IMR-90 (cell line): ENCODE data around the gene SCTR. TPM values are rescaled to one million over a fixed set of nuclear protein-coding genes. Genes with fewer than 3 reads are reported as not detected.

Experiments
- ATAC-seq: fragments of 200-7000 bp; cut with Tn5 transposase; 2 replicates; pipeline ENCODE4 v1.9.1; 2020; ENCODE audit warnings: low read depth, mild to moderate bottlenecking, moderate library complexity
- BruUV-seq: library from RNA; stranded (reverse); fragments of 400-500 nt; replicated peaks from 2 replicates; lab custom pipeline; 2021; lab: Mats Ljungman, UMichigan
- CTCF ChIA-PET: fragments of 300-600 bp; formaldehyde crosslinking; extraction: SDS; loops from one replicate; lab custom pipeline; 2021; ENCODE audit warnings: antibody characterized with exemption; lab: Yijun Ruan, JAX
- POLR2A ChIA-PET: fragments of 300-600 bp; sonication (Branson Sonifier 250); formaldehyde crosslinking; loops from one replicate; lab custom pipeline; 2022; ENCODE audit warnings: antibody characterized with exemption; ENCODE audit not compliant: unreplicated experiment; lab: Charles Lee
- DNase-seq: peaks from one replicate; pipeline ENCODE4 v3.0.0; 2013
- H2AFZ ChIP-seq: replicated peaks from 2 replicates; pipeline ENCODE3; 2013; ENCODE audit warnings: low read length, mild to moderate bottlenecking; ENCODE audit not compliant: poor library complexity
- H2AK5ac ChIP-seq: 2 replicates; pipeline ENCODE4 v1.6.1; 2013; ENCODE audit warnings: low read depth, low read length, inconsistent platforms
- H2AK9ac ChIP-seq: replicated peaks from 2 replicates; pipeline ENCODE3; 2013; ENCODE audit warnings: mild to moderate bottlenecking, low read depth, low read length, moderate library complexity; ENCODE audit not compliant: poor library complexity
- H2BK120ac ChIP-seq: 2 replicates; pipeline ENCODE4 v1.6.1; 2013; ENCODE audit warnings: low read depth, low read length, inconsistent platforms
- H2BK15ac ChIP-seq: 3 replicates; pipeline ENCODE4 v1.6.1; 2013; ENCODE audit warnings: low read depth, low read length, inconsistent platforms
- H2BK20ac ChIP-seq: 2 replicates; pipeline ENCODE4 v1.6.1; 2013; ENCODE audit warnings: low read depth, mild to moderate bottlenecking, inconsistent platforms, low read length, moderate library complexity
- H2BK5ac ChIP-seq: 2 replicates; pipeline ENCODE4 v1.6.1; 2013; ENCODE audit warnings: mild to moderate bottlenecking, low read depth, low read length, inconsistent platforms; ENCODE audit not compliant: poor library complexity, severe bottlenecking
- H3K14ac ChIP-seq: replicated peaks from 2 replicates; pipeline ENCODE4 v1.6.1; 2013; ENCODE audit warnings: low read depth, low read length, inconsistent platforms
- H3K18ac ChIP-seq: 2 replicates; pipeline ENCODE4 v1.6.1; 2013; ENCODE audit warnings: low read depth, low read length, control low read depth
- H3K23ac ChIP-seq: 2 replicates; pipeline ENCODE4 v1.6.1; 2013; ENCODE audit warnings: low read depth, low read length, inconsistent platforms
- H3K27ac ChIP-seq: 2 replicates; pipeline ENCODE4 v1.5.1; 2013; ENCODE audit warnings: mild to moderate bottlenecking, control low read depth, low read length; ENCODE audit not compliant: insufficient read depth
- H3K27me3 ChIP-seq: 2 replicates; pipeline ENCODE4 v1.6.1; 2013; ENCODE audit warnings: low read length; ENCODE audit not compliant: control insufficient read depth, insufficient read depth
- H3K36me3 ChIP-seq: 2 replicates; pipeline ENCODE4 v1.6.1; 2013; ENCODE audit warnings: low read length, mixed read lengths; ENCODE audit not compliant: control insufficient read depth, insufficient read depth
- H3K4ac ChIP-seq: 2 replicates; pipeline ENCODE4 v1.6.1; 2013; ENCODE audit warnings: low read depth, low read length, inconsistent platforms
- H3K4me1 ChIP-seq: 2 replicates; pipeline ENCODE4 v1.6.1; 2013; ENCODE audit warnings: low read length, mixed read lengths; ENCODE audit not compliant: control insufficient read depth, insufficient read depth
- H3K4me2 ChIP-seq: 2 replicates; pipeline ENCODE4 v1.6.1; 2013; ENCODE audit warnings: low read depth, mild to moderate bottlenecking, control low read depth, low read length, moderate library complexity
- H3K4me3 ChIP-seq: 2 replicates; pipeline ENCODE4 v1.5.1; 2013; ENCODE audit warnings: low read depth, mild to moderate bottlenecking, control low read depth, low read length, moderate library complexity; ENCODE audit not compliant: insufficient read depth
- H3K56ac ChIP-seq: 2 replicates; pipeline ENCODE4 v1.6.1; 2013; ENCODE audit warnings: low read length, inconsistent platforms; ENCODE audit not compliant: insufficient read depth; ENCODE audit errors: extremely low read depth
- H3K79me1 ChIP-seq, 2 experiments: 2 replicates each; pipeline ENCODE4 v1.6.1; 2013; ENCODE audit warnings: low read length in 2 of 2, inconsistent platforms in 1 of 2, low read depth in 1 of 2
- H3K9ac ChIP-seq: 2 replicates; pipeline ENCODE4 v1.6.1; 2013; ENCODE audit warnings: low read depth, low read length, control low read depth
- H3K9me1 ChIP-seq: 2 replicates; pipeline ENCODE4 v1.6.1; 2013; ENCODE audit warnings: low read length, inconsistent platforms; ENCODE audit not compliant: insufficient read depth
- H3K9me3 ChIP-seq: 2 replicates; pipeline ENCODE4 v1.6.1; 2013; ENCODE audit warnings: low read length; ENCODE audit not compliant: control insufficient read depth, insufficient read depth
- H4K20me1 ChIP-seq: 2 replicates; pipeline ENCODE4 v1.6.1; 2013; ENCODE audit warnings: low read length, inconsistent platforms; ENCODE audit not compliant: insufficient read depth
- H4K5ac ChIP-seq: 2 replicates; pipeline ENCODE4 v1.6.1; 2013; ENCODE audit warnings: mild to moderate bottlenecking, low read depth, low read length, control low read depth
- H4K8ac ChIP-seq, 2 experiments: 2 replicates each; pipeline ENCODE4 v1.6.1; 2013; ENCODE audit warnings: low read depth in 2 of 2, low read length in 2 of 2, control low read depth in 1 of 2, inconsistent platforms in 1 of 2
- H4K91ac ChIP-seq: 2 replicates; pipeline ENCODE4 v1.6.1; 2013; ENCODE audit warnings: low read depth, low read length, inconsistent platforms; ENCODE audit not compliant: insufficient read depth
- BHLHE40 ChIP-seq: fragments of 150-350 bp; IDR thresholded peaks from 2 replicates; pipeline ENCODE4 v1.6.1; 2016; ENCODE audit warnings: mild to moderate bottlenecking, low read depth, low read length
- CEBPB ChIP-seq: IDR thresholded peaks from 2 replicates; pipeline ENCODE4 v1.6.1; 2012; ENCODE audit warnings: low read depth, low read length, improper control_type of control experiment
- CHD1 ChIP-seq: IDR thresholded peaks from 2 replicates; pipeline ENCODE4 v1.6.1; 2012; ENCODE audit warnings: low read depth, low read length, improper control_type of control experiment
- CTCF ChIP-seq: conservative IDR thresholded peaks from 2 replicates; pipeline ENCODE4 v1.5.1; 2012; ENCODE audit warnings: mild to moderate bottlenecking, low read depth, low read length, improper control_type of control experiment
- FOS ChIP-seq: fragments of 150-350 bp; IDR thresholded peaks from 2 replicates; pipeline ENCODE4 v1.6.1; 2016; ENCODE audit warnings: low read depth, low read length
- MAFK ChIP-seq: IDR thresholded peaks from 2 replicates; pipeline ENCODE4 v1.6.1; 2012; ENCODE audit warnings: low read depth, low read length, improper control_type of control experiment
- MAZ ChIP-seq: IDR thresholded peaks from 2 replicates; pipeline ENCODE4 v1.6.1; 2012; ENCODE audit warnings: low read depth, mild to moderate bottlenecking, low read length, improper control_type of control experiment, moderate library complexity, borderline replicate concordance
- MXI1 ChIP-seq: IDR thresholded peaks from 2 replicates; pipeline ENCODE4 v1.6.1; 2012; ENCODE audit warnings: low read depth, mild to moderate bottlenecking, low read length, moderate library complexity, borderline replicate concordance
- NFE2L2 ChIP-seq: fragments of 150-350 bp; IDR thresholded peaks from 2 replicates; pipeline ENCODE4 v1.6.1; 2016; ENCODE audit warnings: low read depth, mild to moderate bottlenecking, low read length
- RAD21 ChIP-seq: IDR thresholded peaks from 2 replicates; pipeline ENCODE4 v1.6.1; 2012; ENCODE audit warnings: low read length, improper control_type of control experiment
- RCOR1 ChIP-seq: IDR thresholded peaks from 2 replicates; pipeline ENCODE4 v1.6.1; 2012; ENCODE audit warnings: mild to moderate bottlenecking, low read length, improper control_type of control experiment; ENCODE audit not compliant: insufficient replicate concordance
- RFX5 ChIP-seq: IDR thresholded peaks from 2 replicates; pipeline ENCODE4 v1.8.0; 2012; ENCODE audit warnings: low read depth, mild to moderate bottlenecking, low read length, moderate library complexity
- SMC3 ChIP-seq: fragments of 150-350 bp; IDR thresholded peaks from 2 replicates; pipeline ENCODE4 v1.6.1; 2016; ENCODE audit warnings: low read depth, mild to moderate bottlenecking, antibody characterized with exemption, low read length, moderate library complexity
- USF2 ChIP-seq: fragments of 150-350 bp; IDR thresholded peaks from 2 replicates; pipeline ENCODE4 v1.6.1; 2017; ENCODE audit warnings: mild to moderate bottlenecking, antibody characterized with exemption, low read length, low read depth
- WGBS, 2 experiments: methylation state at CpG; one replicate each; pipeline versions ENCODE4 v1.1.5 to v1.1.7; 2013; ENCODE audit warnings: missing lambda C conversion rate in 2 of 2; ENCODE audit not compliant: insufficient read length in 1 of 2; ENCODE audit errors: extremely low coverage in 2 of 2; 5-methylcytosine and 5-hydroxymethylcytosine counted together
- dilution Hi-C: fragments of 300-500 bp; cut with HindIII; formaldehyde crosslinking; loops from one replicate; pipeline ENCODE4 v1.14.3; 2018; ENCODE audit warnings: low sequenced_read_pairs; ENCODE audit not compliant: unreplicated experiment
- in situ Hi-C: fragments of 300-500 bp; cut with MboI; formaldehyde crosslinking; loops from 3 replicates; pipeline ENCODE4 v1.14.3; 2019; ENCODE audit warnings: low sequenced_read_pairs, inconsistent platforms, mixed read lengths
- intact Hi-C: fragments of 100-400 bp; cut with micrococcal nuclease; formaldehyde crosslinking; loops from 2 replicates; pipeline ENCODE4 v1.10.0; 2022
- polyA plus RNA-seq, 3 experiments: library from polyadenylated mRNA; depleted of rRNA; stranded (reverse); fragments of >200 nt; gene quantifications; 2 replicates each; pipeline ENCODE4 v1.2.3, GENCODE V29; 2012; ENCODE audit warnings: low replicate concordance in 1 of 3
- total RNA-seq: library from RNA; depleted of rRNA; stranded (reverse); fragments of >200 nt; gene quantifications from 2 replicates; pipeline ENCODE4 v1.2.3, GENCODE V29; 2012

SCTR gene
- total and polyA plus RNA-seq, 2 of the 4 experiments (the other 2 are of a cell fraction), result not detected

DNA sequence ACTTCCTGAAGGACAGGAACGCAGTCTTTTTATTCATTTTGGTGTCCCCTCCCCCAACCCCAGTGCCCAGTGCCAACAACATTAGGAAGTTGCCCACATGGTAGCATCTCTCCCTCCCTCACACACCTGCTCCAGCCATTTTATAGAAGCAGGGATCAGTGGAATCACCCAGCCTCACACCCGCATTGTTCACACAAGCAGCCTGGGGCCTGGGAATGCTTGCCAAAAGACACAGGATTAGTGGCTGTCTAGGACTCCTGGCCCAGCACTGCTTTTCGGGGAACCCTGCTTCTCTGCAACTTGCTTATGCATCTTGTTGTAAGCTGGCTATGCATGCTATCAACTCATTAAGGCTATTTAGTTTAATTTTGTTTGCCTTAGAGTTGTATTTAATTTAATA lies 74.8 kb downstream of the SCTR start:
- POLR2A ChIA-PET, result no interaction called here
- no peaks in the 10 kb centered on the region for H3K4me1 ChIP-seq
- intact Hi-C loops, result no loop called here
- no peak overlapping the region for H3K18ac ChIP-seq
- no peak for TF ChIP-seq CEBPB
- TF ChIP-seq CTCF, result no peak
- TF ChIP-seq SMC3, result no peak
- no peak for TF ChIP-seq MAZ
- TF ChIP-seq NFE2L2, result no peak
- no peak for TF ChIP-seq RCOR1
- no peak for TF ChIP-seq MAFK
- no peak for TF ChIP-seq RAD21
- no peak for TF ChIP-seq FOS
- no peak for TF ChIP-seq CHD1
- no peak for TF ChIP-seq BHLHE40
- TF ChIP-seq USF2, result no peak
- no peak for TF ChIP-seq RFX5
- no peak for TF ChIP-seq MXI1
- peaks cover 10% of the 10 kb centered on the region for H3K27me3 ChIP-seq
- H3K4me2 ChIP-seq, result no peak overlapping the region
- no peak overlapping the region for H3K56ac ChIP-seq
- no peak overlapping the region for H2BK15ac ChIP-seq
- no TSS peak for BruUV-seq
- ATAC-seq (no peak), DNase-seq (no peak)
- no peak overlapping the region for H4K8ac ChIP-seq
- H3K9me3 ChIP-seq, result no peaks in the 10 kb centered on the region
- no CpG with 5 or more reads among the region's 3 CpGs for WGBS, 2 experiments
- H3K27ac ChIP-seq, result no peak overlapping the region
- no peak overlapping the region for H2BK120ac ChIP-seq
- no peak overlapping the region for H3K23ac ChIP-seq
- no peaks in the 10 kb centered on the region for H3K9me1 ChIP-seq
- no peak overlapping the region for H2AK5ac ChIP-seq
- CTCF ChIA-PET, result interaction anchor here (0.6 kb wide), 1 partner anchor 311 kb away, joined by 3 read pairs; no protein-coding TSS in a partner anchor
- no peak overlapping the region for H2BK20ac ChIP-seq
- H4K5ac ChIP-seq, result no peak overlapping the region
- in situ Hi-C loops, result no loop called here
- no peak overlapping the region for H2AFZ ChIP-seq
- no peak overlapping the region for H3K9ac ChIP-seq
- H3K79me1 ChIP-seq, result no peaks in the 10 kb centered on the region
- no peak overlapping the region for H3K14ac ChIP-seq
- dilution Hi-C loops, result no loop called here
- no peak overlapping the region for H3K4ac ChIP-seq
- no peak overlapping the region for H2BK5ac ChIP-seq
- no peak overlapping the region for H4K91ac ChIP-seq
- no peaks in the 10 kb centered on the region for H3K36me3 ChIP-seq
- H3K4me3 ChIP-seq, result no peak overlapping the region
- no peaks in the 10 kb centered on the region for H4K20me1 ChIP-seq
- no peak overlapping the region for H2AK9ac ChIP-seq
